Gastroesophageal sphincter (tissue), 3 donors: ENCODE data around the gene TP73.

Source experiments
- EP300 ChIP-seq: sonication (generic); formaldehyde crosslinking; IDR thresholded peaks from one replicate; pipeline ENCODE4 v1.6.1; 2017; ENCODE audit warnings: antibody characterized with exemption, mild to moderate bottlenecking
- POLR2A ChIP-seq, 2 donors: fragments of 450-650 bp; IDR thresholded peaks; one replicate each; pipeline ENCODE4 v1.6.1; 2017; ENCODE audit warnings: antibody characterized with exemption in 2 of 2, mild to moderate bottlenecking in 2 of 2, moderate library complexity in 1 of 2
- POLR2AphosphoS5 ChIP-seq: sonication (generic); formaldehyde crosslinking; IDR thresholded peaks from one replicate; pipeline ENCODE4 v1.6.1; 2017; ENCODE audit warnings: antibody characterized with exemption
- TF ChIP-seq, protein P1 (sequence below), 4 experiments: fragments of 200-600 bp in 2 of 4; fragments of 450-650 bp in 2 of 4; sonication (generic) in 1 of 4; IDR thresholded peaks; one replicate each; pipeline ENCODE4 v1.5.1; 2017 to 2019; ENCODE audit warnings: antibody characterized with exemption in 4 of 4, mild to moderate bottlenecking in 2 of 4, moderate library complexity in 2 of 4

DNA sequence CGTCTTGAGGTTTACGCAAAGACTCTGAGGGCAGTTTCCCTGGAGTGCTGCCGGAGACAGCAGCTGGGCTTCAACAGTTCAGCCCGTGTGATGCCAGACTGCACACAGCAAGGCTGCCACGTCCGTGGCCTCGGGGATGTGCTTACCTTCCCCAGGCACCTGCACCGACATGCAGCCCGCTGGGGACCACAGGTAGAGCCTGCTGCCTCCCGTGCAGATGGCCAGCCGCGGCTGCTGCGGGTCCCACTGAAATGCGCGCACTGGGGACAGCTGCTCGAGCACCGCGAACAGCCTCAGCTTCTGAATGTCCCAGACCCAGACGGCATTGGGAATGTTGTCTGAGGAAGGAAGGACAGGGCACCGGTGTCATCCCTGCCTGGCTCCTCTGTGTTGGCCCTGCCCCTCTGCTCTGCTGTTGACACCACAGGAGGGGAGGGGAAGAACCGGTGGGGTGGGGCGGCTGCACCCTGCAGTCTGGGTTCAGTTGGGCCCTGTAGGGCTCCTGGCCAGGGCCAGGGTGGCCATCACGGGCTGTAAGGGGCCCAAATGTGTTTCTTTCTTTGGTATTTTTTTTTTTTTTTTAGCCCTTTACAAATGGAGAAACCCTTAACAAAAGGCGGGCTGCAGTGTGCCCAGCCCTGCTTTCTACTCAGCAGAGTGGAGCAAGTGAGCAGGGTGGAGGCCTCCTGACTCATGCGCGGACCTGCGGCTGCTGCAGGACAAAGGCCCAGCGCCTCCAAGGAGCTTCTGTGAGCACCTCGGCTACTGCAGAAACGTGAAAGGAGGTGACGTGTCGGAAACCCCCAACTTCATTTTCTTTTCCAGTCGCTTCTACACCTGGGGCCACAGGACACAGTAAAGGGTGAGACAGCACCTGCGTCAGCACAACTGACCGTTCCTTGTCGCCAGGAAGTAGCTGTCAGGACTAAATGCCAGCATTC is 20.7 kb upstream of the TP73 start:
- TF ChIP-seq, protein P1, sequence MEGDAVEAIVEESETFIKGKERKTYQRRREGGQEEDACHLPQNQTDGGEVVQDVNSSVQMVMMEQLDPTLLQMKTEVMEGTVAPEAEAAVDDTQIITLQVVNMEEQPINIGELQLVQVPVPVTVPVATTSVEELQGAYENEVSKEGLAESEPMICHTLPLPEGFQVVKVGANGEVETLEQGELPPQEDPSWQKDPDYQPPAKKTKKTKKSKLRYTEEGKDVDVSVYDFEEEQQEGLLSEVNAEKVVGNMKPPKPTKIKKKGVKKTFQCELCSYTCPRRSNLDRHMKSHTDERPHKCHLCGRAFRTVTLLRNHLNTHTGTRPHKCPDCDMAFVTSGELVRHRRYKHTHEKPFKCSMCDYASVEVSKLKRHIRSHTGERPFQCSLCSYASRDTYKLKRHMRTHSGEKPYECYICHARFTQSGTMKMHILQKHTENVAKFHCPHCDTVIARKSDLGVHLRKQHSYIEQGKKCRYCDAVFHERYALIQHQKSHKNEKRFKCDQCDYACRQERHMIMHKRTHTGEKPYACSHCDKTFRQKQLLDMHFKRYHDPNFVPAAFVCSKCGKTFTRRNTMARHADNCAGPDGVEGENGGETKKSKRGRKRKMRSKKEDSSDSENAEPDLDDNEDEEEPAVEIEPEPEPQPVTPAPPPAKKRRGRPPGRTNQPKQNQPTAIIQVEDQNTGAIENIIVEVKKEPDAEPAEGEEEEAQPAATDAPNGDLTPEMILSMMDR (IDR thresholded peaks at IDR 0.05): no peak
- TF ChIP-seq POLR2A (IDR thresholded peaks at IDR 0.05) (no peak), POLR2AphosphoS5 (no peak), EP300 (no peak)
